ENCODE data around the gene HM13.

The HM13 gene

DNA sequence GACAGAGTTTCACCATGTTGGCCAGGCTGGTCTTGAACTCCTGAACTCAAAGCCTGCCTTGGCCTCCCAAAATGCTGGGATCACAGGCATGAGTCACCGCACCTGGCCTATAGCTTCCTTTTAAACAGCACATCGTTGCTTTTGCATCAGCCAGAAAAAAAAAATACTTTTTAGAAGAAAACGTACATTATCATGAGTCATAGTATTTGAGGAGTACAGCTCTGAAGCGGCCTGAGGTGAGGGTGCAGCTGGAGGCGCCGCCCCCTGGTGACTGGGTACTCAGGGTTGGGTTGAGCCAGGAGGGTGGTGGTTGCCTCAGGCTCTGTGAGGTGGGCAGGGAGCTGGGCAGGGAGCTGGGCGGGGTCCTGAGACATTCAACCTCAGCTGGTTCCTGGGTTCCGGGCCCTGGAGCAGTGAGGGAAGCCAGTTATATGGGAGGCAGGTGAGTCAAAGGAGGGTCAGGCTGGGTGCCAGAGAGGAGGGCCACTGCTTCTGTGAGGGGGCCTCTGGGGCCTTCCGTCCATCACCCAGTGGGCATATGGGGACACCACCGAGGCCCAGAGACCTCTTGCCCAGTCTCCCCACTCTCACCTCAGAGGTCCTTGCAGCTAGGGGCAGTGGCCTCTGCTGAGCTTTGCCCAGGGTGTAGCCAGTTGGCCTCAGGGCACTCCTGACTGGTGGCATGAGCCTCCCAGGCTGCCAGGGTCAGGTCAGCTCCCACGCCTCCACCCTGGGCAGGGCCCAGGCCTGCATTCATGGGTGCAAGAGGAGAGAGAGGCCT lies 79.2 kb downstream of the HM13 start:
- Histone ChIP-seq H3K27me3 (ENCODE audit: control insufficient read depth in 1 of 2, insufficient read depth in 1 of 2, low read length in 2 of 2) (no peaks in the 10 kb centered on the region), H2BK5ac (ENCODE audit: low read depth, low read length, poor library complexity, severe bottlenecking) (no peak overlapping the region), H4K91ac (ENCODE audit: low read length) (peak overlapping the region; percentile 98), H3K27ac (ENCODE audit: low read length, poor library complexity, severe bottlenecking) (no peak overlapping the region), H2BK15ac (ENCODE audit: low read depth, poor library complexity, severe bottlenecking) (peak overlapping the region; percentile 95), H2BK120ac (ENCODE audit: low read depth, low read length) (peak overlapping the region; percentile 78), H2BK12ac (ENCODE audit: low read length in 2 of 2) (peak overlapping the region; percentile 33 to 96), H3K36me3 (ENCODE audit: control insufficient read depth in 1 of 2, insufficient read depth in 2 of 2, low read depth in 1 of 2, low read length in 2 of 2) (no peaks in the 10 kb centered on the region), H3K4me2 (ENCODE audit: low read length, poor library complexity, severe bottlenecking) (no peak overlapping the region), H3K9me3 (ENCODE audit: control insufficient read depth, low read length) (no peaks in the 10 kb centered on the region), H3K9ac (ENCODE audit: low read length) (no peak overlapping the region), H3K4ac (ENCODE audit: low read depth in 1 of 2, low read length in 2 of 2) (peak overlapping the region; percentile 33 to 75), H2AFZ (ENCODE audit: low read depth, low read length) (peak overlapping the region; percentile 42), H3K14ac (ENCODE audit: low read length in 2 of 2) (peak overlapping the region in 1 of 2 experiments; percentile 66), H3K18ac (ENCODE audit: low read depth in 1 of 2, low read length in 2 of 2) (peak overlapping the region; percentile 63 to 79), H3K79me1 (replicated peaks; ENCODE audit: low read length, poor library complexity, severe bottlenecking) (no peaks in the 10 kb centered on the region), H4K8ac (ENCODE audit: low read length) (peak overlapping the region; percentile 88), H3K4me1 (ENCODE audit: control insufficient read depth, insufficient read depth, low read depth, low read length) (peaks cover 24% of the 10 kb centered on the region), H3K23ac (ENCODE audit: low read length in 2 of 2) (no peak overlapping the region), H2AK5ac (ENCODE audit: low read length, severe bottlenecking) (peak overlapping the region; percentile 45), H3K4me3 (ENCODE audit: insufficient read depth in 1 of 2, low read depth in 1 of 2, low read length in 2 of 2) (no peak overlapping the region)
- DNase-seq: peak; percentile 79
- WGBS: 72% methylated on average over 10 of the region's 11 CpGs

DNA sequence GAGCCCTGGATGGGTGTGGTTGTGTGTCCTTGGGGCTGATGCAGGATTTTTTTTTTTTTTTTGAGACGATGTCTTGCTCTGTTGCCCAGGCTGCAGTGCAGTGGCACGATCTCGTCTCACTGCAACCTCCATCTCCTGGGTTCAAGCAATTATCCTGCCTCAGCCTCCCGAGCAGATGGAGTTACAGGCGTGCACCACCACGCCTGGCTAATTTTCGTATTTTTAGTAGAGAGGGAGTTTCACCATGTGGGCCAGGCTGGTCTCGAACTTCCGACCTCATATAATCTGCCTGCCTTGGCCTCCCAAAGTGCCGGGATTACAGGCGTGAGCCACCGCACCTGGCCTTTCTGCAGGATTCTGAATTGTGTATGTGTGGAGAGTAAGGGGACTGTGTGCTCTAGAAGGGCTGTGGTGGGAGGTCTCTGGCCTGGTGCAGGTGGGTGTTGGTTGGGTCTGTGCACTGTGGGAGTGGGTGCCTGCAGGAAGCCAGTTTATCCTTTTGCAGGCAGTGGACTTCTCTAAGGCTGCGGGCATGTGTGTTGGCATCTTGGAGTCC lies 79.8 kb downstream of the HM13 start:
- WGBS: 92% methylated on average over 12 of the region's 13 CpGs
- Histone ChIP-seq H4K8ac (ENCODE audit: low read length) (peak overlapping the region; percentile 93), H3K18ac (ENCODE audit: low read depth in 1 of 2, low read length in 2 of 2) (peak overlapping the region; percentile 91 to 94), H3K4ac (ENCODE audit: low read depth in 1 of 2, low read length in 2 of 2) (peak overlapping the region; percentile 80 to 88), H2AK5ac (ENCODE audit: low read length, severe bottlenecking) (no peak overlapping the region), H3K4me3 (ENCODE audit: insufficient read depth in 1 of 2, low read depth in 1 of 2, low read length in 2 of 2) (no peak overlapping the region), H3K4me1 (ENCODE audit: control insufficient read depth, insufficient read depth, low read depth, low read length) (peaks cover 24% of the 10 kb centered on the region), H2BK15ac (ENCODE audit: low read depth, poor library complexity, severe bottlenecking) (peak overlapping the region; percentile 95), H2AFZ (ENCODE audit: low read depth, low read length) (no peak overlapping the region), H4K91ac (ENCODE audit: low read length) (peak overlapping the region; percentile 98), H3K27me3 (ENCODE audit: control insufficient read depth in 1 of 2, insufficient read depth in 1 of 2, low read length in 2 of 2) (no peaks in the 10 kb centered on the region), H3K14ac (ENCODE audit: low read length in 2 of 2) (no peak overlapping the region), H2BK12ac (ENCODE audit: low read length in 2 of 2) (peak overlapping the region; percentile 96 to 97), H2BK5ac (ENCODE audit: low read depth, low read length, poor library complexity, severe bottlenecking) (no peak overlapping the region), H3K4me2 (ENCODE audit: low read length, poor library complexity, severe bottlenecking) (no peak overlapping the region), H3K27ac (ENCODE audit: low read length, poor library complexity, severe bottlenecking) (no peak overlapping the region), H2BK120ac (ENCODE audit: low read depth, low read length) (peak overlapping the region; percentile 19), H3K9me3 (ENCODE audit: control insufficient read depth, low read length) (no peaks in the 10 kb centered on the region), H3K36me3 (ENCODE audit: control insufficient read depth in 1 of 2, insufficient read depth in 2 of 2, low read depth in 1 of 2, low read length in 2 of 2) (no peaks in the 10 kb centered on the region), H3K9ac (ENCODE audit: low read length) (no peak overlapping the region), H3K23ac (ENCODE audit: low read length in 2 of 2) (no peak overlapping the region), H3K79me1 (replicated peaks; ENCODE audit: low read length, poor library complexity, severe bottlenecking) (no peaks in the 10 kb centered on the region)
- no peak for DNase-seq

DNA sequence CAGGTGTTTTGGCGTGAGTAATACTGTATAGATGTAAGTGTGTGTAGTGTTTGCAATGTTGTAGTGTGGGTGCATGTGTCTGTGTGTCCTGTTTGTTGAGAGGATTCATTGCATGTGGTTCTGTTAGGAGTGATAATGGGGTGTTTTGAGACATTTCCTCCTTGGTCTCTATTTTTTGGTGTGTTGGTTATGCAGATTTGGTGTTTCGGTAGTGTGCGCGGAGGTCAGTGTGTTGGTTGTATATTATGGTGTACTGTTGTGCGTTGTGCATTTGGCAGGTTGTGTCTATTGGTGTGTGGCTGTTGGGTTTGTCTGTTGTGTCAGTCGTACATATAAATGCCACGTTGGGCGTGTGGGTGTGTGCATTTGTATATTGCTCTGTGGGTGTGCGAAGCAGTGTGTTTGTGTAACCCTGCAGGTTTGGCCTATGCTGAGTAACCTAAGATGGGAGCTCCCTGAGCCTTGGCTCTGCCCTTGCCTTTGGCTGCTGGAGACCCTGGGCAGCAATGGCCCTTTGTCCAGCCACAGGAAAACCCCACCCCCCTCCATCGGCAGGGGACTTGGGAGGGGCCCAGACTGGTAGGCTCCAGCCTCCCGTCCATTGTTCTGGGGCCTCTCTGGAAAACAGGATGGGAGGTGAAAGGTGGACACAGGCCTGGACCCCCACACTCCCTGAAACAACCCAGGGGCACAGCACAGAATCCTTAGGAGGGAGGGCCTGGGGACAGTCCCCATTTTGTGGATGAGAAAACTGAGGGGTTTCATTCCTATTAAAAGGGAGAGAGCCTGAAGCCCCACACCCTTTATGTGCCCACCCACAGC lies 80.5 kb downstream of the HM13 start:
- no peak for DNase-seq
- 79% methylated on average over 9 of the region's 11 CpGs for WGBS
- no peak overlapping the region for H2BK5ac ChIP-seq (ENCODE audit: low read depth, low read length, poor library complexity, severe bottlenecking)
- no peaks in the 10 kb centered on the region for H3K79me1 ChIP-seq (replicated peaks; ENCODE audit: low read length, poor library complexity, severe bottlenecking)
- H3K36me3 ChIP-seq (ENCODE audit: control insufficient read depth in 1 of 2, insufficient read depth in 2 of 2, low read depth in 1 of 2, low read length in 2 of 2): no peaks in the 10 kb centered on the region
- H4K91ac ChIP-seq (ENCODE audit: low read length): peak overlapping the region; percentile 94
- H3K9me3 ChIP-seq (ENCODE audit: control insufficient read depth, low read length): no peaks in the 10 kb centered on the region
- H3K9ac ChIP-seq (ENCODE audit: low read length): peak overlapping the region; percentile 83
- peak overlapping the region; percentile 95 for H2BK120ac ChIP-seq (ENCODE audit: low read depth, low read length)
- peak overlapping the region; percentile 93 for H4K8ac ChIP-seq (ENCODE audit: low read length)
- no peaks in the 10 kb centered on the region for H3K27me3 ChIP-seq (ENCODE audit: control insufficient read depth in 1 of 2, insufficient read depth in 1 of 2, low read length in 2 of 2)
- no peak overlapping the region for H2AFZ ChIP-seq (ENCODE audit: low read depth, low read length)
- peak overlapping the region; percentile 96 for H2BK15ac ChIP-seq (ENCODE audit: low read depth, poor library complexity, severe bottlenecking)
- peak overlapping the region; percentile 80 to 88 for H3K4ac ChIP-seq (ENCODE audit: low read depth in 1 of 2, low read length in 2 of 2)
- no peak overlapping the region for H3K4me3 ChIP-seq (ENCODE audit: insufficient read depth in 1 of 2, low read depth in 1 of 2, low read length in 2 of 2)
- H3K27ac ChIP-seq (ENCODE audit: low read length, poor library complexity, severe bottlenecking): no peak overlapping the region
- peak overlapping the region; percentile 91 to 94 for H3K18ac ChIP-seq (ENCODE audit: low read depth in 1 of 2, low read length in 2 of 2)
- H3K4me1 ChIP-seq (ENCODE audit: control insufficient read depth, insufficient read depth, low read depth, low read length): peaks cover 24% of the 10 kb centered on the region
- peak overlapping the region in 1 of 2 experiments; percentile 21 for H3K23ac ChIP-seq (ENCODE audit: low read length in 2 of 2)
- H2BK12ac ChIP-seq (ENCODE audit: low read length in 2 of 2): peak overlapping the region; percentile 11 to 97
- no peak overlapping the region for H3K4me2 ChIP-seq (ENCODE audit: low read length, poor library complexity, severe bottlenecking)
- H3K14ac ChIP-seq (ENCODE audit: low read length in 2 of 2): peak overlapping the region in 1 of 2 experiments; percentile 84
- peak overlapping the region; percentile 12 for H2AK5ac ChIP-seq (ENCODE audit: low read length, severe bottlenecking)

DNA sequence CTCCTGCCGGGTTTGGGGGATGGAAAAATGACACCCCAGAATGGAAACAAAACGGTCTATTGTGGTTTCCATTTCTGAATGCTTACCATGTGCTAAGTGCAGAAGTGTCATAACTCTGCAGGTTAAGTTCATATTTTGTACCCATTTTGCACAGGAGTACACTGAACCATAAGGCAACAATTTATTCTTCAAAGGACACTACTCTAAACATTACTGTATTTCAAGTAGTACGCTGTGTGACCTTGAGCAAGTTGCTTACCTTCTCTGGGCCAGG lies 81.1 kb downstream of the HM13 start:
- Histone ChIP-seq H3K4me3 (ENCODE audit: insufficient read depth in 1 of 2, low read depth in 1 of 2, low read length in 2 of 2) (no peak overlapping the region), H2BK5ac (ENCODE audit: low read depth, low read length, poor library complexity, severe bottlenecking) (no peak overlapping the region), H3K36me3 (ENCODE audit: control insufficient read depth in 1 of 2, insufficient read depth in 2 of 2, low read depth in 1 of 2, low read length in 2 of 2) (no peaks in the 10 kb centered on the region), H3K9me3 (ENCODE audit: control insufficient read depth, low read length) (no peaks in the 10 kb centered on the region), H3K27ac (ENCODE audit: low read length, poor library complexity, severe bottlenecking) (no peak overlapping the region), H4K8ac (ENCODE audit: low read length) (peak overlapping the region; percentile 93), H2BK120ac (ENCODE audit: low read depth, low read length) (peak overlapping the region; percentile 95), H3K4me2 (ENCODE audit: low read length, poor library complexity, severe bottlenecking) (no peak overlapping the region), H3K14ac (ENCODE audit: low read length in 2 of 2) (no peak overlapping the region), H3K79me1 (replicated peaks; ENCODE audit: low read length, poor library complexity, severe bottlenecking) (no peaks in the 10 kb centered on the region), H3K4me1 (ENCODE audit: control insufficient read depth, insufficient read depth, low read depth, low read length) (peaks cover 24% of the 10 kb centered on the region), H3K4ac (ENCODE audit: low read depth in 1 of 2, low read length in 2 of 2) (peak overlapping the region; percentile 80 to 88), H3K18ac (ENCODE audit: low read depth in 1 of 2, low read length in 2 of 2) (peak overlapping the region; percentile 91 to 94), H3K23ac (ENCODE audit: low read length in 2 of 2) (no peak overlapping the region), H3K9ac (ENCODE audit: low read length) (peak overlapping the region; percentile 83), H2BK15ac (ENCODE audit: low read depth, poor library complexity, severe bottlenecking) (no peak overlapping the region), H2BK12ac (ENCODE audit: low read length in 2 of 2) (peak overlapping the region; percentile 11 to 97), H2AFZ (ENCODE audit: low read depth, low read length) (no peak overlapping the region), H4K91ac (ENCODE audit: low read length) (peak overlapping the region; percentile 94), H2AK5ac (ENCODE audit: low read length, severe bottlenecking) (no peak overlapping the region), H3K27me3 (ENCODE audit: control insufficient read depth in 1 of 2, insufficient read depth in 1 of 2, low read length in 2 of 2) (no peaks in the 10 kb centered on the region)
- WGBS: 64% methylated on average over 3 of the region's 3 CpGs
- no peak for DNase-seq

Data from mesenchymal stem cell (in vitro differentiated cells and primary cell).